Common myeloid progenitor, CD34-positive (primary cell): ENCODE results near the gene SLC9A6.
A peak's percentile ranks its signal among the peaks of the same experiment; 100 is the strongest.
"Not testable (repeated sequence)": the region's sequence is repeated elsewhere in the genome, so short reads cannot be mapped to it uniquely, and the experiment has no call there.

Source experiments
- CTCF ChIA-PET: fragments of 350-600 bp; sonication (Branson Sonifier 250); formaldehyde crosslinking; loops from one replicate; lab custom pipeline; 2021; ENCODE audit warnings: antibody characterized with exemption; lab: Charles Lee
- POLR2A ChIA-PET: fragments of 350-600 bp; sonication (Branson Sonifier 250); formaldehyde crosslinking; loops from one replicate; lab custom pipeline; 2021; ENCODE audit warnings: antibody characterized with exemption; lab: Charles Lee
- DNase-seq, 3 donors: peaks; one replicate each; pipeline versions ENCODE4 v3.0.0 to v3.0.0-alpha.2; 2013
- H3K27ac ChIP-seq, 2 experiments: 1 replicate in 1 of 2; 2 replicates in 1 of 2; pipeline ENCODE4 v1.7.0; 2013; ENCODE audit warnings: inconsistent platforms in 2 of 2, low read length in 2 of 2, mild to moderate bottlenecking in 2 of 2, low read depth in 1 of 2, moderate library complexity in 1 of 2; ENCODE audit not compliant: severe bottlenecking in 2 of 2, insufficient read depth in 1 of 2, poor library complexity in 1 of 2
- H3K27me3 ChIP-seq, 5 experiments: replicated peaks in 2 of 5; 1 replicate in 3 of 5; 2 replicates in 2 of 5; pipeline versions ENCODE4 v1.6.1 to v1.7.0; 2013; ENCODE audit warnings: low read length in 4 of 5, mild to moderate bottlenecking in 2 of 5, moderate library complexity in 2 of 5, inconsistent platforms in 1 of 5; ENCODE audit not compliant: insufficient read depth in 5 of 5, control insufficient read depth in 4 of 5
- H3K36me3 ChIP-seq, 4 experiments: 1 replicate in 2 of 4; 2 replicates in 2 of 4; pipeline versions ENCODE4 v1.6.1 to v1.7.0; 2013; ENCODE audit warnings: low read length in 3 of 4, control low read depth in 1 of 4, mild to moderate bottlenecking in 1 of 4; ENCODE audit not compliant: control insufficient read depth in 4 of 4, insufficient read depth in 4 of 4
- H3K4me1 ChIP-seq, 4 experiments: 1 replicate in 3 of 4; 2 replicates in 1 of 4; pipeline versions ENCODE4 v1.6.1 to v1.7.1; 2013; ENCODE audit warnings: low read length in 3 of 4, mild to moderate bottlenecking in 3 of 4, control low read depth in 1 of 4, inconsistent platforms in 1 of 4, moderate library complexity in 1 of 4; ENCODE audit not compliant: control insufficient read depth in 4 of 4, insufficient read depth in 4 of 4; ENCODE audit errors: control extremely low read depth in 1 of 4
- H3K4me3 ChIP-seq, 7 experiments: 1 replicate in 4 of 7; 2 replicates in 3 of 7; pipeline versions ENCODE4 v1.5.1 to v1.7.0; 2013; ENCODE audit warnings: mild to moderate bottlenecking in 7 of 7, low read length in 6 of 7, moderate library complexity in 6 of 7, inconsistent platforms in 2 of 7, low read depth in 2 of 7, control low read depth in 1 of 7; ENCODE audit not compliant: insufficient read depth in 4 of 7, control insufficient read depth in 1 of 7; ENCODE audit errors: extremely low read depth in 1 of 7
- H3K9me3 ChIP-seq, 5 experiments: 1 replicate in 4 of 5; 2 replicates in 1 of 5; pipeline versions ENCODE4 v1.6.1 to v1.7.1; 2013; ENCODE audit warnings: low read length in 4 of 5, mild to moderate bottlenecking in 2 of 5, inconsistent platforms in 1 of 5, low read depth in 1 of 5, moderate library complexity in 1 of 5; ENCODE audit not compliant: control insufficient read depth in 4 of 5, insufficient read depth in 2 of 5; ENCODE audit errors: control extremely low read depth in 1 of 5
- WGBS: methylation state at CpG from one replicate; pipeline ENCODE4 v1.1.5; 2013; ENCODE audit not compliant: insufficient coverage; 5-methylcytosine and 5-hydroxymethylcytosine counted together

Gene SLC9A6

GRCh38 chrX:136067097-136067496, 81.9 kb downstream of the SLC9A6 start:
- H3K36me3 ChIP-seq: no peaks in the 10 kb centered on the region
- no peak overlapping the region for H3K27ac ChIP-seq
- peaks cover 0 to 5% (median 2%) of the 10 kb centered on the region in 4 experiments for H3K4me1 ChIP-seq
- 87% methylated on average over 4 of the region's 5 CpGs for WGBS
- DNase-seq: no peak
- H3K4me3 ChIP-seq: no peak overlapping the region
- no peaks in the 10 kb centered on the region for H3K27me3 ChIP-seq
- H3K9me3 ChIP-seq: no peaks in the 10 kb centered on the region
- POLR2A ChIA-PET: no interaction called here
- CTCF ChIA-PET: no interaction called here

DNA sequence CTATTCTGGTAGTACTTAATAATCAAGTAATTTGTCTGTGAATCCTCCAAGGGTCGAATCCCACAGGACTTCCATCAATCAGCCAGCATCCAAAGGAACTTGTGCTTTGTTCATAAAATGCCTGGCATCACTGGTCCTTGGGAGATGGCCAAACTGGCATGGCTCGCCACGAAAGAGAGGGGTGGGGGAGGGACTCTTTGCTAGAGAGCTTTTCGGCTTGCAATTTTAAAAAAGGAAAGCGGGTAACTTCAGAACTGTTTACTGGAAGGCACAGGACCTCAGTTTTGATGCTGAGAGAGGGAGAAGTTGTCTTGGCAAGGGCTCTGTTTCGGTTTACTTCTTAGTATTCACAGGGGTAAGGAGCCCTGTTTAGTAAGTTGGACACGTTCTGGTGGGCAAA, 82.7 kb downstream of the SLC9A6 start:
- H3K9me3 ChIP-seq: no peaks in the 10 kb centered on the region
- DNase-seq: no peak
- peaks cover 0 to 5% (median 2%) of the 10 kb centered on the region in 4 experiments for H3K4me1 ChIP-seq
- no peak overlapping the region for H3K27ac ChIP-seq
- no peak overlapping the region for H3K4me3 ChIP-seq
- POLR2A ChIA-PET: no interaction called here
- CTCF ChIA-PET: no interaction called here
- no peaks in the 10 kb centered on the region for H3K36me3 ChIP-seq
- WGBS: 83% methylated on average over 5 of the region's 7 CpGs
- no peaks in the 10 kb centered on the region for H3K27me3 ChIP-seq

DNA sequence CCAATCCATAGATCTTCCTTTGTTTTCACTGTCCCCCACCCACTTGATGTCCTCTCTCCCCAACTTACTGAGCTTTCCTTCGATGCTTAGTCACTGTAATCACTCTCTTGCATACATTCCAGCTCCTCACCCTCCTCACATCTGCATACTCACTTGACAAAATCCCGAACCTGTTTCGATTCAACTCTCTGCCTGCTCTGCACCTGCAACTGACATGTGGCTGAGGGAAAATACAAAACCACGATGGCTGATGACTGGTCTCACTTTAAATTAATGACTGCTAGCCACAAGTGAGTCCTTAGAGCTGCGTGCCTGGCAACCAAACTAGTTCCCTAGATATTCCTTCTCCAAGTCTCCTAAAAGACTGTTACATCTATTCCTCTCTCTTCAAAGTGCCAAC, 91.7 kb downstream of the SLC9A6 start:
- Histone ChIP-seq H3K4me1 (no peaks in the 10 kb centered on the region), H3K27ac (no peak overlapping the region), H3K27me3 (no peaks in the 10 kb centered on the region), H3K9me3 (no peaks in the 10 kb centered on the region), H3K4me3 (no peak overlapping the region), H3K36me3 (no peaks in the 10 kb centered on the region)
- ChIA-PET POLR2A (no interaction called here), CTCF (no interaction called here)
- WGBS: 42% methylated on average over 5 of the region's 5 CpGs
- peak in 2 of 3 donors; percentile 19 for DNase-seq

- H3K4me3 ChIP-seq: no peak overlapping the region
- H3K27ac ChIP-seq: no peak overlapping the region
- H3K27me3 ChIP-seq: no peaks in the 10 kb centered on the region
- H3K9me3 ChIP-seq: no peaks in the 10 kb centered on the region
- no peaks in the 10 kb centered on the region for H3K36me3 ChIP-seq
- CTCF ChIA-PET: no interaction called here
- POLR2A ChIA-PET: no interaction called here
- no peak for DNase-seq
- H3K4me1 ChIP-seq: no peaks in the 10 kb centered on the region
Measured at GRCh38 chrX:136080766-136081165, 95.5 kb downstream of the SLC9A6 start.

GRCh38 chrX:136086521-136086920, 101.3 kb downstream of the SLC9A6 start:
- Histone ChIP-seq H3K4me1 (no peaks in the 10 kb centered on the region), H3K27me3 (no peaks in the 10 kb centered on the region), H3K4me3 (no peak overlapping the region), H3K36me3 (no peaks in the 10 kb centered on the region), H3K9me3 (no peaks in the 10 kb centered on the region), H3K27ac (no peak overlapping the region)
- POLR2A ChIA-PET: no interaction called here
- peak; percentile 11 to 67 (median 57) for DNase-seq
- WGBS: 100% methylated on average over 1 of the region's 2 CpGs
- CTCF ChIA-PET: no interaction called here

DNA sequence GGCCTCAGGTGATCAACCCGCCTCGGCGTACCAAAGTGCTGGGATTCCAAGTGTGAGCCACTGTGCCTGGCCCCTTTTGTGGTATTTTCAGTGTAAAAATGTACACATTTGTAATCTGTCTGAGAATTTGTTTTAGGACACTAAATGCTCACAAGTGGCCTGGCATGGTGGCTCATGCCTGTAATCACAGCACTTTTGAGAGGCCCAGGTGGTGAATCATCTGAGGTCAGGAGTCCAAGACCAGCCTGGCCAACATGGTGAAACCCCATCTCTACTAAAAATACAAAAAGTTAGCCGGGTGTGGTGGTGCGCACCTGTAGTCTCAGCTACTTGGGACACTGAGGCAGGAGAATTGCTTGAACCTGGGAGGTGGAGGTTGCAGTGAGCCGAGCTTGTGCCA, 106.7 kb downstream of the SLC9A6 start:
- H3K27me3 ChIP-seq, H3K36me3 ChIP-seq, H3K9me3 ChIP-seq, CTCF ChIA-PET, DNase-seq, H3K27ac ChIP-seq, H3K4me1 ChIP-seq, H3K4me3 ChIP-seq, POLR2A ChIA-PET: not testable (repeated sequence)
- WGBS: 100% methylated on average over 3 of the region's 6 CpGs

GRCh38 chrX:136094962-136095361, 109.7 kb downstream of the SLC9A6 start:
- no peak for DNase-seq
- no peaks in the 10 kb centered on the region for H3K4me1 ChIP-seq
- H3K36me3 ChIP-seq: no peaks in the 10 kb centered on the region
- H3K9me3 ChIP-seq: peaks cover 0 to 4% (median 0%) of the 10 kb centered on the region in 5 experiments
- H3K4me3 ChIP-seq: no peak overlapping the region
- no CpG with 5 or more reads among the region's 3 CpGs for WGBS
- POLR2A ChIA-PET: no interaction called here
- no peak overlapping the region for H3K27ac ChIP-seq
- CTCF ChIA-PET: no interaction called here
- no peaks in the 10 kb centered on the region for H3K27me3 ChIP-seq
